ENCODE measurements around the gene ACOD1. TPM values are rescaled to one million over a fixed set of nuclear protein-coding genes. Genes with fewer than 3 reads are reported as not detected.

ACOD1 gene
- total RNA-seq, 1 experiment from 2014 or later, result not detected

GRCh38 chr13:76991796-76992547 lies 43.7 kb downstream of the ACOD1 start, which contains the start of gene CLN5:
Gene CLN5, plus strand, starts transcription at chr13:76992081. Its CDS starts 18 bp downstream, at chr13:76992099.
- H3K23ac ChIP-seq (ENCODE audit: insufficient read length, low read depth, low read length), result no peak within 1 kb of the TSS
- H3K36me3 Mint-ChIP-seq (ENCODE audit: insufficient read depth in 1 of 3, low read depth in 3 of 3), result peaks cover 0 to 8% (median 8%) of the 10 kb centered on the region in 3 experiments; a peak in 5 of 7 replicates
- no CpG with 5 or more reads among the region's 73 CpGs for WGBS (ENCODE audit: extremely low coverage, insufficient read length, low lambda C conversion rate)

More at GRCh38 chr13:76991796-76992547, 43.7 kb downstream of the ACOD1 start, which contains the start of gene CLN5:
- peaks cover 20% of the 10 kb centered on the region in 2 experiments for H3K4me1 Mint-ChIP-seq
- Histone ChIP-seq H3K27ac (ENCODE audit: insufficient read length, low read depth, low read length) (peak within 1 kb of the TSS; percentile 30), H3K23me2 (ENCODE audit: insufficient read length, low read depth, low read length, poor library complexity, severe bottlenecking) (peaks cover 8% of the 10 kb centered on the region), H3K14ac (ENCODE audit: insufficient read depth, low read length) (peak within 1 kb of the TSS; percentile 92), H3K4ac (ENCODE audit: low read depth, low read length) (no peak within 1 kb of the TSS), H3T11ph (ENCODE audit: low read length) (no peak within 1 kb of the TSS), H3K79me2 (ENCODE audit: insufficient read depth, low read length) (no peaks in the 10 kb centered on the region; the same call in 1 of the 2 replicates), H2AFZ (ENCODE audit: low read length) (no peak within 1 kb of the TSS), H3K79me1 (ENCODE audit: insufficient read depth, low read depth, low read length, poor library complexity, severe bottlenecking) (no peaks in the 10 kb centered on the region), H3K18ac (ENCODE audit: insufficient read length, low read depth, low read length) (peak within 1 kb of the TSS; percentile 90), H3K4me1 (ENCODE audit: insufficient read depth, low read length) (no peaks in the 10 kb centered on the region; the same call in 1 of the 2 replicates), H2AK5ac (ENCODE audit: insufficient read length, low read length) (no peak within 1 kb of the TSS), H3K4me2 (ENCODE audit: insufficient read depth, insufficient read length, low read length) (peak within 1 kb of the TSS; percentile 88), H2BK15ac (ENCODE audit: low read depth, low read length) (no peak within 1 kb of the TSS), H3K27me3 (ENCODE audit: insufficient read depth, low read length) (no peaks in the 10 kb centered on the region), H3K9me3 (ENCODE audit: control insufficient read depth, low read depth, low read length) (no peaks in the 10 kb centered on the region), H2BK5ac (ENCODE audit: insufficient read length, low read length) (no peak within 1 kb of the TSS), H3K9ac (ENCODE audit: extremely low read depth, insufficient read length, low read length) (peak within 1 kb of the TSS; percentile 94), H2BK120ac (ENCODE audit: low read depth, low read length, poor library complexity, severe bottlenecking) (no peak within 1 kb of the TSS), H4K20me1 (ENCODE audit: control insufficient read depth, insufficient read depth, insufficient read length) (no peaks in the 10 kb centered on the region), H3K56ac (ENCODE audit: insufficient read length, low read depth, low read length) (no peak within 1 kb of the TSS), H2BK20ac (ENCODE audit: low read depth, low read length, poor library complexity, severe bottlenecking) (no peak within 1 kb of the TSS), H4K8ac (replicated peaks; ENCODE audit: insufficient read length, low read depth, low read length) (no peak within 1 kb of the TSS), H4K5ac (ENCODE audit: insufficient read length, low read depth, low read length) (peak within 1 kb of the TSS; percentile 93), H2BK12ac (ENCODE audit: insufficient read length, low read depth, low read length) (no peak within 1 kb of the TSS), H4K91ac (ENCODE audit: insufficient read length, low read depth, low read length) (no peak within 1 kb of the TSS)
- TF ChIP-seq CTCF (conservative IDR thresholded peaks at IDR 0.05), result no peak
- no peaks in the 10 kb centered on the region; a peak in 1 of 5 replicates for H3K9me3 Mint-ChIP-seq
- peak within 1 kb of the TSS; percentile 93 to 99 (median 98); a peak in 6 of 7 replicates for H3K27ac Mint-ChIP-seq
- DNase-seq, result peak; percentile 95
- peaks cover 14% of the 10 kb centered on the region for H3K27me3 Mint-ChIP-seq (ENCODE audit: low read depth)
- peak within 1 kb of the TSS; percentile 95 to 99 for H3K4me3 Mint-ChIP-seq

Measured in H9 (cell line).